ENCODE results near the gene PLEKHM1.

Gene PLEKHM1

GRCh38 chr17:45413498-45413923 is 77.0 kb downstream of the PLEKHM1 start:
- peak overlapping the region; percentile 87 to 92 for H3K27ac ChIP-seq (ENCODE audit: low read depth in 2 of 2, low read length in 2 of 2)
- H3K4me1 ChIP-seq (ENCODE audit: control insufficient read depth in 2 of 2, insufficient read depth in 2 of 2, low read length in 2 of 2): peaks cover 65 to 69% of the 10 kb centered on the region in 2 donors
- H3K9ac ChIP-seq (ENCODE audit: low read depth in 1 of 2, low read length in 2 of 2): peak overlapping the region in 1 of 2 donors; percentile 62
- H3K4me3 ChIP-seq (ENCODE audit: low read length in 2 of 2): peak overlapping the region in 1 of 2 donors; percentile 26
- no peaks in the 10 kb centered on the region for H3K27me3 ChIP-seq (ENCODE audit: control insufficient read depth in 2 of 2, insufficient read depth in 2 of 2, low read length in 2 of 2)
- H3K9me3 ChIP-seq (ENCODE audit: control insufficient read depth in 2 of 2, low read length in 2 of 2): no peaks in the 10 kb centered on the region
- H3K36me3 ChIP-seq (ENCODE audit: control insufficient read depth in 2 of 2, insufficient read depth in 2 of 2, low read length in 2 of 2): peaks cover 0 to 4% of the 10 kb centered on the region in 2 donors

GRCh38 chr17:45411348-45412105 is 79.0 kb downstream of the PLEKHM1 start:
- Histone ChIP-seq H3K27ac (ENCODE audit: low read depth in 2 of 2, low read length in 2 of 2) (peak overlapping the region; percentile 89 to 94), H3K9ac (ENCODE audit: low read depth in 1 of 2, low read length in 2 of 2) (peak overlapping the region; percentile 52 to 61), H3K27me3 (ENCODE audit: control insufficient read depth in 2 of 2, insufficient read depth in 2 of 2, low read length in 2 of 2) (no peaks in the 10 kb centered on the region), H3K4me1 (ENCODE audit: control insufficient read depth in 2 of 2, insufficient read depth in 2 of 2, low read length in 2 of 2) (peaks cover 81 to 86% of the 10 kb centered on the region in 2 donors), H3K9me3 (ENCODE audit: control insufficient read depth in 2 of 2, low read length in 2 of 2) (no peaks in the 10 kb centered on the region), H3K36me3 (ENCODE audit: control insufficient read depth in 2 of 2, insufficient read depth in 2 of 2, low read length in 2 of 2) (peaks cover 0 to 4% of the 10 kb centered on the region in 2 donors), H3K4me3 (ENCODE audit: low read length in 2 of 2) (peak overlapping the region; percentile 14 to 37)

- Histone ChIP-seq H3K9me3 (ENCODE audit: control insufficient read depth in 2 of 2, low read length in 2 of 2) (no peaks in the 10 kb centered on the region), H3K27me3 (ENCODE audit: control insufficient read depth in 2 of 2, insufficient read depth in 2 of 2, low read length in 2 of 2) (no peaks in the 10 kb centered on the region), H3K9ac (ENCODE audit: low read depth in 1 of 2, low read length in 2 of 2) (peak overlapping the region; percentile 61 to 70), H3K4me1 (ENCODE audit: control insufficient read depth in 2 of 2, insufficient read depth in 2 of 2, low read length in 2 of 2) (peaks cover 87 to 92% of the 10 kb centered on the region in 2 donors), H3K27ac (ENCODE audit: low read depth in 2 of 2, low read length in 2 of 2) (peak overlapping the region; percentile 89 to 94), H3K4me3 (ENCODE audit: low read length in 2 of 2) (peak overlapping the region; percentile 37 to 76), H3K36me3 (ENCODE audit: control insufficient read depth in 2 of 2, insufficient read depth in 2 of 2, low read length in 2 of 2) (peaks cover 0 to 4% of the 10 kb centered on the region in 2 donors)
Measured at GRCh38 chr17:45410144-45411091, 80.1 kb downstream of the PLEKHM1 start.

- H3K4me1 ChIP-seq (ENCODE audit: control insufficient read depth in 2 of 2, insufficient read depth in 2 of 2, low read length in 2 of 2): peaks cover 83 to 90% of the 10 kb centered on the region in 2 donors
- no peaks in the 10 kb centered on the region for H3K9me3 ChIP-seq (ENCODE audit: control insufficient read depth in 2 of 2, low read length in 2 of 2)
- no peaks in the 10 kb centered on the region for H3K27me3 ChIP-seq (ENCODE audit: control insufficient read depth in 2 of 2, insufficient read depth in 2 of 2, low read length in 2 of 2)
- H3K27ac ChIP-seq (ENCODE audit: low read depth in 2 of 2, low read length in 2 of 2): peak overlapping the region; percentile 89 to 94
- peak overlapping the region; percentile 47 to 70 for H3K9ac ChIP-seq (ENCODE audit: low read depth in 1 of 2, low read length in 2 of 2)
- peaks cover 3 to 9% of the 10 kb centered on the region in 2 donors for H3K36me3 ChIP-seq (ENCODE audit: control insufficient read depth in 2 of 2, insufficient read depth in 2 of 2, low read length in 2 of 2)
- peak overlapping the region; percentile 37 to 76 for H3K4me3 ChIP-seq (ENCODE audit: low read length in 2 of 2)
Measured at GRCh38 chr17:45409659-45410076, 80.9 kb downstream of the PLEKHM1 start.

- Histone ChIP-seq H3K27me3 (ENCODE audit: control insufficient read depth in 2 of 2, insufficient read depth in 2 of 2, low read length in 2 of 2) (no peaks in the 10 kb centered on the region), H3K9me3 (ENCODE audit: control insufficient read depth in 2 of 2, low read length in 2 of 2) (no peaks in the 10 kb centered on the region), H3K4me3 (ENCODE audit: low read length in 2 of 2) (peak overlapping the region; percentile 19 to 76), H3K36me3 (ENCODE audit: control insufficient read depth in 2 of 2, insufficient read depth in 2 of 2, low read length in 2 of 2) (peaks cover 11 to 17% of the 10 kb centered on the region in 2 donors), H3K9ac (ENCODE audit: low read depth in 1 of 2, low read length in 2 of 2) (peak overlapping the region; percentile 47 to 70), H3K4me1 (ENCODE audit: control insufficient read depth in 2 of 2, insufficient read depth in 2 of 2, low read length in 2 of 2) (peaks cover 76 to 82% of the 10 kb centered on the region in 2 donors), H3K27ac (ENCODE audit: low read depth in 2 of 2, low read length in 2 of 2) (peak overlapping the region; percentile 89 to 94)
Measured at GRCh38 chr17:45408611-45409421, 81.7 kb downstream of the PLEKHM1 start.

- Histone ChIP-seq H3K36me3 (ENCODE audit: control insufficient read depth in 2 of 2, insufficient read depth in 2 of 2, low read length in 2 of 2) (peaks cover 33 to 40% of the 10 kb centered on the region in 2 donors), H3K9ac (ENCODE audit: low read depth in 1 of 2, low read length in 2 of 2) (peak overlapping the region; percentile 68 to 75), H3K27me3 (ENCODE audit: control insufficient read depth in 2 of 2, insufficient read depth in 2 of 2, low read length in 2 of 2) (no peaks in the 10 kb centered on the region), H3K4me3 (ENCODE audit: low read length in 2 of 2) (peak overlapping the region; percentile 45 to 55), H3K9me3 (ENCODE audit: control insufficient read depth in 2 of 2, low read length in 2 of 2) (no peaks in the 10 kb centered on the region), H3K27ac (ENCODE audit: low read depth in 2 of 2, low read length in 2 of 2) (peak overlapping the region; percentile 94 to 95), H3K4me1 (ENCODE audit: control insufficient read depth in 2 of 2, insufficient read depth in 2 of 2, low read length in 2 of 2) (peaks cover 56 to 60% of the 10 kb centered on the region in 2 donors)
Measured at GRCh38 chr17:45406107-45406506, 84.4 kb downstream of the PLEKHM1 start.

DNA sequence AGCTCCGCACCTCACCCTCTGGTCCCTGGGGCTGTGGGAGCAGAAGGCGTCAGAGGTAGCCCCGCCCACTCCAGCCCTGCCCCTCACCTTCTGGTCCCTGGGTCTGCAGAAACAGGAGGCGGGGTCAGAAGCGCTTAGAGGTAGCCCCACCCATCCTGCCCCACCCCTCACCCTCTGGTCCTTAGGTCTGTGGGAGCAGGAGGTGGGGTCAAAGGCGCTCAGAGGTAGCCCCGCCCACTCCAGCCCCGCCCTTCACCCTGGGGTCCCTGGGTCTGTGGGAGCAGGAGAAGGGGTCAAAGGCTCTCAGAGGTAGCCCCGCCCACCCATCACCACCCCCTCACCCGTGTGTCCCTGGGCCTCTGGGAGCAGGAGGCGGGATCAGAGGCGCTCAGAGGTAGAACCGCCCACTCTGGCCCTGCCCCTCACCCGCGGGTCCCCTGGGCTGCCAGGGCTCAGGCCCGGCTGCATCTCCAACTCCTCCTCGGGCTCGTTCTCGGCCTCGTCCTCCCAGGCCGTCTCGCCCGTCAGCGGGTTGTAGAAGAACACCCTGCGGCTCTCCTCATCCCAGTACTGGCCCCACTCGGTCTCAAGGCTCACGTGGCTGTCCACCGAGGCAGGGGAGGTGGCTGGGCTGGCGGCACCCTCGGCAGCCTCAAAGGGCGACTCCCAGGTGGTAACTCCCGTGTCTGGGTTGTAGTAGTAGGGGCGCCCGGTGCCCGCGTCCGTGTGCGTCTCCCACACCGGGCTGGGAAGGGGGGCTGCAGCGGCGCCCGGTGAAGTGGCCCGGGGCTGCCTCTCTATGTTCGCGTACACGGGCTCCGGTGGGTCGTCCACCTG is 85.1 kb downstream of the PLEKHM1 start:
- Histone ChIP-seq H3K27me3 (ENCODE audit: control insufficient read depth in 2 of 2, insufficient read depth in 2 of 2, low read length in 2 of 2) (no peaks in the 10 kb centered on the region), H3K4me1 (ENCODE audit: control insufficient read depth in 2 of 2, insufficient read depth in 2 of 2, low read length in 2 of 2) (peaks cover 49 to 54% of the 10 kb centered on the region in 2 donors), H3K9me3 (ENCODE audit: control insufficient read depth in 2 of 2, low read length in 2 of 2) (no peaks in the 10 kb centered on the region), H3K9ac (ENCODE audit: low read depth in 1 of 2, low read length in 2 of 2) (peak overlapping the region; percentile 68 to 75), H3K4me3 (ENCODE audit: low read length in 2 of 2) (peak overlapping the region; percentile 45 to 55), H3K27ac (ENCODE audit: low read depth in 2 of 2, low read length in 2 of 2) (peak overlapping the region; percentile 94 to 95), H3K36me3 (ENCODE audit: control insufficient read depth in 2 of 2, insufficient read depth in 2 of 2, low read length in 2 of 2) (peaks cover 39 to 43% of the 10 kb centered on the region in 2 donors)

GRCh38 chr17:45404870-45405249 is 85.7 kb downstream of the PLEKHM1 start:
- peaks cover 44 to 48% of the 10 kb centered on the region in 2 donors for H3K4me1 ChIP-seq (ENCODE audit: control insufficient read depth in 2 of 2, insufficient read depth in 2 of 2, low read length in 2 of 2)
- no peaks in the 10 kb centered on the region for H3K9me3 ChIP-seq (ENCODE audit: control insufficient read depth in 2 of 2, low read length in 2 of 2)
- H3K27me3 ChIP-seq (ENCODE audit: control insufficient read depth in 2 of 2, insufficient read depth in 2 of 2, low read length in 2 of 2): no peaks in the 10 kb centered on the region
- H3K4me3 ChIP-seq (ENCODE audit: low read length in 2 of 2): no peak overlapping the region
- peak overlapping the region; percentile 43 to 58 for H3K27ac ChIP-seq (ENCODE audit: low read depth in 2 of 2, low read length in 2 of 2)
- H3K9ac ChIP-seq (ENCODE audit: low read depth in 1 of 2, low read length in 2 of 2): no peak overlapping the region
- peaks cover 45 to 49% of the 10 kb centered on the region in 2 donors for H3K36me3 ChIP-seq (ENCODE audit: control insufficient read depth in 2 of 2, insufficient read depth in 2 of 2, low read length in 2 of 2)

Measured in mucosa of rectum (tissue), 2 donors.